Measurements from ENCODE around the gene ADCY7.

ADCY7 gene

DNA sequence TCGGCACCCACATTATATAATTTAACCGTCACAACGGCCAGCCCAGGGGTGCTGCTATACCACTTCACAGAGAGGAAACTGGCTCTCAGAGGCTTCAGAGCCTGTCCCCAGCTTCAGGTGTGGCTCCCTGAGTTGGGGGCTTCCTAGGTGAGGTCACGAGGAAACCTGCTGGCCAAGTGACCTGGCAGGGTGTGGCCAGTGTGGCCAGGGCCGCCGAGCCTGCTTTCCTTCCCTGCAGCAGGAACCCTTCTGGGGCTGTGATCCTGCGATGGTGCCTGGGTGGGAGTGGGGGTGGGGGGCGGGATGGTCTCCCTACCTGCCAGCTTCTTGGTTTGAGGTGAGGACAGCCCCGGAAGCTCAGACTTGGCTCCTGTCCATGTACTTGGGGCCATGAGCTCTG is 39.9 kb downstream of the ADCY7 start:
- TF ChIP-seq, protein P1, sequence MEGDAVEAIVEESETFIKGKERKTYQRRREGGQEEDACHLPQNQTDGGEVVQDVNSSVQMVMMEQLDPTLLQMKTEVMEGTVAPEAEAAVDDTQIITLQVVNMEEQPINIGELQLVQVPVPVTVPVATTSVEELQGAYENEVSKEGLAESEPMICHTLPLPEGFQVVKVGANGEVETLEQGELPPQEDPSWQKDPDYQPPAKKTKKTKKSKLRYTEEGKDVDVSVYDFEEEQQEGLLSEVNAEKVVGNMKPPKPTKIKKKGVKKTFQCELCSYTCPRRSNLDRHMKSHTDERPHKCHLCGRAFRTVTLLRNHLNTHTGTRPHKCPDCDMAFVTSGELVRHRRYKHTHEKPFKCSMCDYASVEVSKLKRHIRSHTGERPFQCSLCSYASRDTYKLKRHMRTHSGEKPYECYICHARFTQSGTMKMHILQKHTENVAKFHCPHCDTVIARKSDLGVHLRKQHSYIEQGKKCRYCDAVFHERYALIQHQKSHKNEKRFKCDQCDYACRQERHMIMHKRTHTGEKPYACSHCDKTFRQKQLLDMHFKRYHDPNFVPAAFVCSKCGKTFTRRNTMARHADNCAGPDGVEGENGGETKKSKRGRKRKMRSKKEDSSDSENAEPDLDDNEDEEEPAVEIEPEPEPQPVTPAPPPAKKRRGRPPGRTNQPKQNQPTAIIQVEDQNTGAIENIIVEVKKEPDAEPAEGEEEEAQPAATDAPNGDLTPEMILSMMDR (IDR thresholded peaks at IDR 0.05; ENCODE audit: low read depth, low read length): no peak
- no peak for DNase-seq (ENCODE audit: extremely low read depth, low read depth)

DNA sequence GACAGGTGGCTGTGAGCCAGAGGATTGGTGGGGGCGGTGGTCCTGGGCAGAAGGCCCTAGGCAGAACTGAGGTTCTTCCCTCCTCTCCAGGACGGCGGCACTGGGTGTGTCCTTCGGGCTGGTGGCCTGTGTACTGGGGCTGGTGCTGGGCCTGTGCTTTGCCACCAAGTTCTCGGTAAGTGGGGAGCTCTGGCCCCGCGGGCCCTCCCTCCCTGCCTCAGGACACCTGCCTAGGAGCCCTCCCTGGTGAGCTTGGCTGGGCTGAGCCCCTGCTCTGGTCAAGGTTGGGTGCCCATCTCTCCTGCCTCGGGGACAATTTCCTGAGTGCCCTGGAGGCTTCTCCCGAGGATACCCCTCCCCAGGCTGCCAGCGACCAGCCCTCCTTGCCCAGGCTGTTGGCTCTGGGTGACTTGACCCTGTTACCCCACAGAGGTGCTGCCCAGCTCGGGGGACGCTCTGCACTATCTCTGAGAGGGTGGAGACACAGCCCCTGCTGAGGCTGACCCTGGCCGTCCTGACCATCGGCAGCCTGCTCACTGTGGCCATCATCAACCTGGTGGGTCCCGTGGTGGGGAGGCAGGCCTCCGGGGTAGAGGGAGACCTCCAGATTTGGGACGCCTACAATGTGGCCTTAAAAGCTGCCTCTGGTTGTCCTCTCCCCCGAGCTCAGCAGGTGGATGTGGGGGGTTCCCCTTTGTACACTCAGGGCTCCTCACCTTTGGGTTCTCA is 42.0 kb downstream of the ADCY7 start:
- TF ChIP-seq, protein P1 (IDR thresholded peaks at IDR 0.05; ENCODE audit: low read depth, low read length): no peak
- DNase-seq (ENCODE audit: extremely low read depth, low read depth): no peak

DNA sequence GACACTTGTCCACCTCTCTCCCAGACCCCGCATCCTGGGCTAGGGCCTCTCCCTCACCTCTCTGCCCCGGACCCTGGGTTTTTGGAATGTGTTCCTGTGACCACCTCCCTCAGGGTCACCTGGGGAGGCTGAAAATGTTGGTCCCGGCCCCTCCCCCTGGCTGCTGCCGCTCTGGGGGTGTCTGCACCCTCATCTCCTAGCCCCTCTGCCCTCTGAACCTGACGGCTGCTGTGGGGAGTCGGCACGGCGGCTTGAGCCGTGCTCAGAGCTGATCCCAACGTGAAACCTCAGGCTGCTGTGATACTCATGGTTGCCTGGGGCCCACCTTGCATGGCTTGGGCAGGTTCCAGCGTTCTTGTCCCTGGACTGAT is 42.8 kb downstream of the ADCY7 start:
- DNase-seq (ENCODE audit: extremely low read depth, low read depth): no peak
- TF ChIP-seq, protein P1 (IDR thresholded peaks at IDR 0.05; ENCODE audit: low read depth, low read length): no peak

DNA sequence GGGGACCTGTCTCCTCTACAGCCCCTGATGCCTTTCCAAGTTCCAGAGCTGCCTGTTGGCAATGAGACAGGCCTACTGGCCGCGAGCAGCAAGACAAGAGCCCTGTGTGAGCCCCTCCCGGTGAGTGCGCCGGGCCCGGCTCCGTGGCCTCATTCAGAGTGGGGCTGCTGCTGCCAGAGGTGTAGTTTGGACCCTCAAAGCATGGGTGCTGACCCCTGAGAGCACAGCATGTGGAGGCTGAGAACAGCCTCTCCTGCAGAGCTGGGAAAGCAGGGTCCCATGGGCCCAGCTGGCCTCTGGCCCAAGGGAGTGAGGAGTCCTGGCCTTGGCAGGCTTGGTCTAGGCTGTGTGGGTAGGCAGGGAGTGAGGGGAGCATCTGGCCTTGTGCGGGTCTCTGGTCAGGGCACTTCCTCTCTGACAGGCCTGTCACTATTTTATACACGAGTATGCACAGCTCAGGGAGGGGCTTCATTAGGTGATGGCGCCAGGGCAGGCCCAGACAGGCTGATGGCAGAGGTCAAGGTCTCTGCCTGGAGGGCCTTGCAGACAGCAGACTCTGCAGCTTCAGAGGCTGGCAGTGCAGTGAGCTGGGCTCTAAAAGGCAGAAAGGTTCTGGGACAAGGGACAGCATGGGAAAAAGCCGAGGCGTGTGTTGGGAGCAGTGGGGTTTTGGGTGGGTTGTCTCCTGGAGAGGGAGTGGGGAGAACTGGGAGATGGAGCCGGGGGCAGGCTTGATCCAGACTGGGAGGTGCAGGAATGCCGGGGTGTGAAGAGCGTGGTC is 43.4 kb downstream of the ADCY7 start:
- no peak for DNase-seq (ENCODE audit: extremely low read depth, low read depth)
- TF ChIP-seq, protein P1 (IDR thresholded peaks at IDR 0.05; ENCODE audit: low read depth, low read length): no peak

- TF ChIP-seq, protein P1 (IDR thresholded peaks at IDR 0.05; ENCODE audit: low read depth, low read length): no peak
- DNase-seq (ENCODE audit: extremely low read depth, low read depth): no peak
These were observed 44.2 kb downstream of the ADCY7 start for GRCh38 chr16:50310308-50311133.

DNA sequence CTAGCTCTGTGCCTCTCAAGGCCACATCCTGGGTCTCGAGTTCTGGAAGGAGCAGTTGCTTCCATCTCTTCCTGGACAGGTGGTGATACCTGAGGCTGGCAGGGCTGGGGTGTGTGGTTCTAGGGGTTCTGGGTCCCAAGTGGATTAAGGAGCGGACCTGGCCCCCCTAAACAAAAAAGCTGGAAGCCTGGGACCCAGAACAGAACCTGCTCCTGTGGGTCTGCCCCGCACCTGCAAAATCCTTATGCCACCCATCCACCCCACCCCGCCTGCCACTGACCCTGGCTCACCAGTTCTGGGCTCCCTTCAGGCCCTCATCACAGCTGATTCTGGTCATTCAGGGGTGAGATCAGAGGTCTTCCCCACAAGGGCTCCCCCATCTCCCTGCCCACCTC is 44.8 kb downstream of the ADCY7 start:
- TF ChIP-seq, protein P1 (IDR thresholded peaks at IDR 0.05; ENCODE audit: low read depth, low read length): no peak
- no peak for DNase-seq (ENCODE audit: extremely low read depth, low read depth)

Data from AG09319 (cell line).